Upper lobe of left lung (tissue), 6 donors: ENCODE data around the gene MIF. TPM values are rescaled to one million over a fixed set of nuclear protein-coding genes. Genes with fewer than 3 reads are reported as not detected.

Source experiments
- ATAC-seq, 2 donors: fragments of 200-7000 bp; cut with Tn5 transposase; one replicate each; pipeline ENCODE4 v1.9.1; 2022; ENCODE audit warnings: mild to moderate bottlenecking in 2 of 2, moderate library complexity in 2 of 2; ENCODE audit not compliant: low FRiP score in 2 of 2
- DNase-seq, 2 donors: peaks; one replicate each; pipeline ENCODE4 v3.0.0-alpha.2; 2019 to 2020
- H3K27ac ChIP-seq, 4 donors: fragments of 200-600 bp; sonication (generic); one replicate each; pipeline ENCODE4 v1.5.1; 2016 to 2019
- H3K27me3 ChIP-seq, 4 donors: fragments of 200-600 bp; sonication (generic); one replicate each; pipeline ENCODE4 v1.5.1; 2017 to 2019
- H3K36me3 ChIP-seq, 4 donors: fragments of 200-600 bp; sonication (generic); one replicate each; pipeline ENCODE4 v1.5.1; 2016 to 2019
- H3K4me1 ChIP-seq, 4 donors: fragments of 200-600 bp; sonication (generic); one replicate each; pipeline ENCODE4 v1.5.1; 2018 to 2019
- H3K4me3 ChIP-seq, 4 donors: fragments of 200-600 bp; sonication (generic); one replicate each; pipeline ENCODE4 v1.5.1; 2017 to 2019; ENCODE audit warnings: mild to moderate bottlenecking in 2 of 4, moderate library complexity in 1 of 4
- H3K9me3 ChIP-seq, 4 donors: fragments of 200-600 bp; sonication (generic); one replicate each; pipeline ENCODE4 v1.5.1; 2018 to 2019
- CTCF ChIP-seq, 6 experiments: fragments of 450-650 bp in 4 of 6; fragments of 200-600 bp in 2 of 6; sonication (generic) in 2 of 6; IDR thresholded peaks; one replicate each; pipeline ENCODE4 v1.5.1; 2016 to 2019; ENCODE audit warnings: antibody characterized with exemption in 6 of 6
- EP300 ChIP-seq, 4 donors: sonication (generic); formaldehyde crosslinking; IDR thresholded peaks; one replicate each; pipeline ENCODE4 v1.5.1; 2017; ENCODE audit warnings: antibody characterized with exemption in 4 of 4, control low read depth in 2 of 4
- POLR2A ChIP-seq, 4 donors: fragments of 450-650 bp; IDR thresholded peaks; one replicate each; pipeline ENCODE4 v1.5.1; 2016 to 2017; ENCODE audit warnings: antibody characterized with exemption in 4 of 4, mild to moderate bottlenecking in 2 of 4
- POLR2AphosphoS5 ChIP-seq, 2 donors: sonication (generic); formaldehyde crosslinking; IDR thresholded peaks; one replicate each; pipeline ENCODE4 v1.5.1; 2017; ENCODE audit warnings: antibody characterized with exemption in 2 of 2
- WGBS, 2 donors: methylation state at CpG; one replicate each; pipeline ENCODE4 v1.1.5; 2017 to 2018; 5-methylcytosine and 5-hydroxymethylcytosine counted together
- total RNA-seq, 6 donors: library from RNA; depleted of rRNA in 4 of 6; stranded (reverse); fragments of >200 nt in 4 of 6; gene quantifications; one replicate each; pipeline versions ENCODE4 v1.1.0 to v1.2.1, GENCODE V29; 2016 to 2021
- donor health status: DM: no; HTN: no; CAD: no; lungs with moderate emphysema.
- donor health status: DM: no; HTN: yes; CAD: no; lungs with severe emphysema.

Gene MIF
- total RNA-seq = 100 to 1,000 TPM in 5 of 6 donors, 10 to 100 TPM in 1; 54.5 to 388 (median 298) TPM

- TF ChIP-seq CTCF (IDR thresholded peaks at IDR 0.05) (peak; percentile 66 to 93 (median 90)), POLR2AphosphoS5 (IDR thresholded peaks at IDR 0.05) (peak; percentile 91 to 94), EP300 (IDR thresholded peaks at IDR 0.05) (peak in 1 of 4 donors; percentile 27), POLR2A (IDR thresholded peaks at IDR 0.05) (peak in 3 of 4 donors; percentile 89 to 92 (median 90))
- peak within 1 kb of the TSS; percentile 79 to 94 (median 88) for H3K4me3 ChIP-seq
- H3K27me3 ChIP-seq = no peaks in the 10 kb centered on the region
- 2 to 4% methylated on average over 22 to 35 of the region's 72 CpGs for WGBS, 2 donors
- peaks cover 17 to 27% (median 22%) of the 10 kb centered on the region in 4 donors for H3K4me1 ChIP-seq
- ATAC-seq (peak; percentile 95 to 97), DNase-seq (peak; percentile 95 to 100)
- peak within 1 kb of the TSS; percentile 94 to 99 (median 97) for H3K27ac ChIP-seq
- no peaks in the 10 kb centered on the region for H3K9me3 ChIP-seq
- H3K36me3 ChIP-seq = peaks cover 0 to 24% (median 16%) of the 10 kb centered on the region in 4 donors
Observed at GRCh38 chr22:23893945-23894709, at the start of gene MIF. MIF (plus strand) TSS chr22:23894383; CDS start chr22:23894475, 92 bp downstream.

GRCh38 chr22:23844739-23845202 is 49.4 kb upstream of the MIF start:
- TF ChIP-seq POLR2A (IDR thresholded peaks at IDR 0.05) = no peak
- TF ChIP-seq CTCF (IDR thresholded peaks at IDR 0.05) = no peak
- no peak for TF ChIP-seq POLR2AphosphoS5 (IDR thresholded peaks at IDR 0.05)
- peaks cover 14 to 18% (median 17%) of the 10 kb centered on the region in 4 donors for H3K4me1 ChIP-seq
- no peak overlapping the region for H3K4me3 ChIP-seq
- 75 to 76% methylated on average over 8 of the region's 8 CpGs for WGBS, 2 donors
- ATAC-seq (no peak), DNase-seq (no peak)
- peak overlapping the region in 1 of 4 donors; percentile 3 for H3K27ac ChIP-seq
- no peaks in the 10 kb centered on the region for H3K36me3 ChIP-seq
- no peaks in the 10 kb centered on the region for H3K9me3 ChIP-seq
- H3K27me3 ChIP-seq = no peaks in the 10 kb centered on the region

- ATAC-seq (no peak), DNase-seq (no peak)
- Histone ChIP-seq H3K4me3 (no peak overlapping the region), H3K36me3 (no peaks in the 10 kb centered on the region), H3K4me1 (peaks cover 15 to 20% (median 18%) of the 10 kb centered on the region in 4 donors), H3K27me3 (no peaks in the 10 kb centered on the region), H3K27ac (peak overlapping the region in 1 of 4 donors; percentile 30), H3K9me3 (no peaks in the 10 kb centered on the region)
- TF ChIP-seq POLR2AphosphoS5 (IDR thresholded peaks at IDR 0.05) (no peak), CTCF (IDR thresholded peaks at IDR 0.05) (no peak), EP300 (IDR thresholded peaks at IDR 0.05) (no peak), POLR2A (IDR thresholded peaks at IDR 0.05) (no peak)
- 78 to 80% methylated on average over 8 to 9 of the region's 9 CpGs for WGBS, 2 donors
Observed at GRCh38 chr22:23845265-23846080, 48.7 kb upstream of the MIF start.

GRCh38 chr22:23846081-23846469 is 48.1 kb upstream of the MIF start:
- no peaks in the 10 kb centered on the region for H3K9me3 ChIP-seq
- ATAC-seq (no peak), DNase-seq (no peak)
- TF ChIP-seq CTCF (IDR thresholded peaks at IDR 0.05) = no peak
- TF ChIP-seq POLR2AphosphoS5 (IDR thresholded peaks at IDR 0.05) = no peak
- TF ChIP-seq EP300 (IDR thresholded peaks at IDR 0.05) = no peak
- TF ChIP-seq POLR2A (IDR thresholded peaks at IDR 0.05) = no peak
- H3K27me3 ChIP-seq = no peaks in the 10 kb centered on the region
- 86 to 87% methylated on average over 5 to 7 of the region's 7 CpGs for WGBS, 2 donors
- H3K4me1 ChIP-seq = peaks cover 15 to 20% (median 18%) of the 10 kb centered on the region in 4 donors
- H3K27ac ChIP-seq = peak overlapping the region in 1 of 4 donors; percentile 30
- H3K4me3 ChIP-seq = no peak overlapping the region
- no peaks in the 10 kb centered on the region for H3K36me3 ChIP-seq
